WERI-Rb-1 (cell line): ENCODE measurements around the gene YY1.

Source experiments
- DNase-seq: peaks from one replicate; pipeline ENCODE4 v3.0.0-alpha.2; 2020
- H3K27ac ChIP-seq: fragments of 250-450 bp; sonication (Bioruptor Pico); 2 replicates; pipeline ENCODE4 v1.5.1; 2020; ENCODE audit warnings: mild to moderate bottlenecking, moderate library complexity
- H3K27me3 ChIP-seq: fragments of 250-450 bp; sonication (Bioruptor Pico); 2 replicates; pipeline ENCODE4 v1.5.1; 2021; ENCODE audit warnings: mild to moderate bottlenecking, low read depth, moderate library complexity; ENCODE audit not compliant: insufficient read depth, severe bottlenecking
- H3K36me3 ChIP-seq: fragments of 250-450 bp; sonication (Bioruptor Pico); 2 replicates; pipeline ENCODE4 v1.5.1; 2020; ENCODE audit warnings: mild to moderate bottlenecking, moderate library complexity
- H3K4me3 ChIP-seq: 2 replicates; pipeline ENCODE4 v1.5.1; 2011; ENCODE audit warnings: low read depth, mild to moderate bottlenecking, control low read depth, low read length
- H3K9me3 ChIP-seq: fragments of 250-450 bp; sonication (Bioruptor Pico); 2 replicates; pipeline ENCODE4 v1.5.1; 2021; ENCODE audit warnings: mild to moderate bottlenecking, moderate library complexity; ENCODE audit not compliant: severe bottlenecking
- CTCF ChIP-seq: IDR thresholded peaks from 2 replicates; pipeline ENCODE4 v1.5.1; 2011; ENCODE audit warnings: low read depth, mild to moderate bottlenecking, control low read depth, inconsistent platforms, low read length

The YY1 gene

DNA sequence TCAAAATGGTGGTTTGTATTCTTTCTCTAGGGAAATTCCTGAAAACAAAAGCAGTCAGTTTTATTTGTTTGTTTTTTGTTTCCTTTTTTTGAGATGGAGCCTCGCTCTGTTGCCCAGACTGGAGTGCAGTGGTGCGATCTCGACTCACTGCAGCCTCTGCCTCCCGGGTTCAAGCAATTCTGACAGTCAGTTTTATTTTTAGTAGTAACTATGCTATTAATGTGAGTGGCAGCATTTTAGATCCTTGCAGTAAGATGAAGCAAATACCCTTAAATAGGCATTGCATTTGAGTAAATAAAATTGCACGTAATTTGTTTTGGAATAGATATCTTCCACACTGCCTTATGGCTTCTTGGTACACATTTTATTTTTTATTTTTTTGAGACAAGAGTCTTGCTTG, 23.6 kb downstream of the YY1 start:
- no peaks in the 10 kb centered on the region for H3K9me3 ChIP-seq
- peaks cover 54% of the 10 kb centered on the region for H3K36me3 ChIP-seq
- H3K27ac ChIP-seq: no peak overlapping the region
- no peak for TF ChIP-seq CTCF
- DNase-seq: no peak
- H3K4me3 ChIP-seq: no peak overlapping the region
- no peaks in the 10 kb centered on the region for H3K27me3 ChIP-seq

DNA sequence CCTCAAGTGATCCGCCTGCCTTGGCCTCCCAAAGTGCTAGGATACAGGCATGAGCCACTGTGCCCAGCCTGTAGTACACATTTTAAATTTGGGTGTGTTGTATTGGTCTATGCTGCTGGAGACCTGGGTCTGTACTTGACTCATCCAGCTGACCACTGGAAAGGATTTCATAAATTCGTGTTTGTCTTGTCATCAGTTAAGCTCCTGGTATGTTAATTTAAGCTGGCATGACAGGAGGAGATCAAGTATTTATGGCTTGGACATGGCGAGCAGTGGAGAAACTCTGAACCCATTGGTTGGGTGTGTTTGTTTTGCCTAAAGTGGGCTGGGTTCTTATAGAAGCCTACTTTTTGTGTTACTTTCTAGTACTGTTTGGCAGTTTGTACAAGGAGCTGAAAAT, 24.2 kb downstream of the YY1 start:
- no peak overlapping the region for H3K27ac ChIP-seq
- no peak overlapping the region for H3K4me3 ChIP-seq
- no peak for TF ChIP-seq CTCF
- peaks cover 57% of the 10 kb centered on the region for H3K36me3 ChIP-seq
- H3K27me3 ChIP-seq: no peaks in the 10 kb centered on the region
- no peak for DNase-seq
- no peaks in the 10 kb centered on the region for H3K9me3 ChIP-seq

DNA sequence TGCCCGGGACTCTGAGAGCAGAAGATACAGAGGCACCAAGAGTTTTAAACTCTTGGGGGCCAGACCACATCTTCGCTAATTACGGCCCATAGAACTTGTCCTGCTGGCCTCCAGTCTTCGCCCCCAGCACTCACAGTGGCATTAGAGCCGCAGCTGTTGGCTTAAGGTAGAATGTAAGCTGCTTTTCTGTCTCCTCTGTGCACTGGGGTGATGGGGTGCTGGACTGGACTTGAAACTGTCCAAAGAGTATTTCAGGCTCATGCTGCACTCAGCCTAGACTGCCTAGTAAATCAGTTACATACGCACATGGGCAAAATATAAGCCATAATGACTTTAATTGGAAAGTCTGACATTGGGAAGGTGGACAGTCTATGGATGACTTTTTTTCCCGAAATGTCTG, 29.0 kb downstream of the YY1 start:
- TF ChIP-seq CTCF: no peak
- DNase-seq: peak; percentile 67
- Histone ChIP-seq H3K9me3 (no peaks in the 10 kb centered on the region), H3K4me3 (no peak overlapping the region), H3K27me3 (no peaks in the 10 kb centered on the region), H3K27ac (peak overlapping the region; percentile 11; the same call in 1 of the 2 replicates), H3K36me3 (peaks cover 56% of the 10 kb centered on the region)

DNA sequence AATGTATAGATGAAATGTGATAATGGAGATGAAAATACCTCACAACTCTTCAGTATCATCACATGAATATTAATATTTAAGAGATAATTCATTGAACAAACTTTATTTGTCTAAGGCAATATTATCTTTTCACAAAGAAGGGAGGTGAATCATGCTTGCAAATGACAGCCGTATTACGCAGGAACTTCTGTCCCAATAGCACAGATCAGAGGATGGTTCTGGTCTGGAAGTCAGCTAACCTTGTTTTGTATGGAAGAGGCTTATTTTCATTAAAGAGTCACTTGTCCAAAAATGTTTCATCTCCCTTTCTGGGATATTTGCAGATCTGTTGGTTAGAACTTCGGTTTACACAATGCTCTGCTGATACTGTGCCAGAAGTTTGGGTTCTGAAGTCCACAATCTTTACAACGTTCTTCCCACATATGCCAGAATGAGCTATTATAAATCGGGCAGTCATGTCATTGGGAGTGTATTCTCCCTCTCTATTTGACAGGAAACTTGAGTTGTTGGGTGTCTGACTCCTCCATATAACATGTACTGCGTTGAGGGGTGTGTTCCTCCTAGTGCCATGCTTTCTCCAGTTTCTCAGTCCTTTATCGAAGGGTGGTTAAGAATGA, 29.8 kb downstream of the YY1 start:
- H3K27ac ChIP-seq: no peak overlapping the region
- no peak overlapping the region for H3K4me3 ChIP-seq
- H3K27me3 ChIP-seq: no peaks in the 10 kb centered on the region
- peaks cover 54% of the 10 kb centered on the region for H3K36me3 ChIP-seq
- TF ChIP-seq CTCF: no peak
- no peaks in the 10 kb centered on the region for H3K9me3 ChIP-seq
- no peak for DNase-seq

- no peak overlapping the region for H3K27ac ChIP-seq
Measured at GRCh38 chr14:100271247-100271939, 32.4 kb downstream of the YY1 start.

More at GRCh38 chr14:100271247-100271939, 32.4 kb downstream of the YY1 start:
- Histone ChIP-seq H3K36me3 (peaks cover 59% of the 10 kb centered on the region), H3K27me3 (no peaks in the 10 kb centered on the region), H3K9me3 (no peaks in the 10 kb centered on the region), H3K4me3 (no peak overlapping the region)
- TF ChIP-seq CTCF: peak; percentile 18; the same call in 1 of the 2 replicates
- DNase-seq: no peak
